ENCODE measurements around the gene RABAC1.

Gene RABAC1

GRCh38 chr19:41977916-41978315 lies 18.8 kb upstream of the RABAC1 start:
- Histone ChIP-seq H3K27me3 (ENCODE audit: low read length) (no peaks in the 10 kb centered on the region), H3K36me3 (ENCODE audit: low read length) (no peaks in the 10 kb centered on the region), H3K4me3 (ENCODE audit: insufficient read depth, low read length, poor library complexity, severe bottlenecking) (no peak overlapping the region), H3F3A (ENCODE audit: insufficient read depth) (no peaks in the 10 kb centered on the region), H3K9ac (ENCODE audit: low read length) (no peak overlapping the region), H2AFZ (ENCODE audit: low read depth, low read length, severe bottlenecking) (no peak overlapping the region), H3K9me2 (replicated peaks; ENCODE audit: insufficient read depth, low read length) (no peaks in the 10 kb centered on the region), H3K4me2 (ENCODE audit: low read depth, low read length, poor library complexity, severe bottlenecking) (no peak overlapping the region), H3K79me2 (ENCODE audit: insufficient read depth, low read length) (no peaks in the 10 kb centered on the region), H3K9me3 (ENCODE audit: insufficient read depth, low read length) (no peaks in the 10 kb centered on the region), H4K20me1 (ENCODE audit: low read depth, low read length) (no peaks in the 10 kb centered on the region), H3K27ac (ENCODE audit: low read depth, low read length) (no peak overlapping the region)
- TF ChIP-seq EZH2phosphoT487 (conservative IDR thresholded peaks at IDR 0.05; ENCODE audit: low read length) (no peak), CTCF (IDR thresholded peaks at IDR 0.05; ENCODE audit: insufficient read depth, low read length, poor library complexity, severe bottlenecking) (no peak)

- Histone ChIP-seq H3K27me3 (ENCODE audit: low read length) (no peaks in the 10 kb centered on the region), H2AFZ (ENCODE audit: low read depth, low read length, severe bottlenecking) (no peak overlapping the region), H3K27ac (ENCODE audit: low read depth, low read length) (no peak overlapping the region), H3K4me2 (ENCODE audit: low read depth, low read length, poor library complexity, severe bottlenecking) (no peak overlapping the region), H3K9ac (ENCODE audit: low read length) (no peak overlapping the region), H3F3A (ENCODE audit: insufficient read depth) (no peaks in the 10 kb centered on the region), H3K9me3 (ENCODE audit: insufficient read depth, low read length) (no peaks in the 10 kb centered on the region), H3K36me3 (ENCODE audit: low read length) (no peaks in the 10 kb centered on the region), H3K79me2 (ENCODE audit: insufficient read depth, low read length) (no peaks in the 10 kb centered on the region), H3K9me2 (replicated peaks; ENCODE audit: insufficient read depth, low read length) (no peaks in the 10 kb centered on the region), H4K20me1 (ENCODE audit: low read depth, low read length) (no peaks in the 10 kb centered on the region), H3K4me3 (ENCODE audit: insufficient read depth, low read length, poor library complexity, severe bottlenecking) (no peak overlapping the region)
- no peak for TF ChIP-seq CTCF (IDR thresholded peaks at IDR 0.05; ENCODE audit: insufficient read depth, low read length, poor library complexity, severe bottlenecking)
- no peak for TF ChIP-seq EZH2phosphoT487 (conservative IDR thresholded peaks at IDR 0.05; ENCODE audit: low read length)
Measured at GRCh38 chr19:41974652-41975051, 15.5 kb upstream of the RABAC1 start.

- no peak for TF ChIP-seq CTCF (IDR thresholded peaks at IDR 0.05; ENCODE audit: insufficient read depth, low read length, poor library complexity, severe bottlenecking)
- TF ChIP-seq EZH2phosphoT487 (conservative IDR thresholded peaks at IDR 0.05; ENCODE audit: low read length): no peak
- H3K36me3 ChIP-seq (ENCODE audit: low read length): no peaks in the 10 kb centered on the region
- H3K27ac ChIP-seq (ENCODE audit: low read depth, low read length): no peak overlapping the region
- no peaks in the 10 kb centered on the region for H3K79me2 ChIP-seq (ENCODE audit: insufficient read depth, low read length)
- no peaks in the 10 kb centered on the region for H3K9me3 ChIP-seq (ENCODE audit: insufficient read depth, low read length)
- no peaks in the 10 kb centered on the region for H3F3A ChIP-seq (ENCODE audit: insufficient read depth)
- H3K9me2 ChIP-seq (replicated peaks; ENCODE audit: insufficient read depth, low read length): no peaks in the 10 kb centered on the region
- H3K9ac ChIP-seq (ENCODE audit: low read length): no peak overlapping the region
- H2AFZ ChIP-seq (ENCODE audit: low read depth, low read length, severe bottlenecking): no peak overlapping the region
- H3K4me3 ChIP-seq (ENCODE audit: insufficient read depth, low read length, poor library complexity, severe bottlenecking): no peak overlapping the region
- no peaks in the 10 kb centered on the region for H3K27me3 ChIP-seq (ENCODE audit: low read length)
- H4K20me1 ChIP-seq (ENCODE audit: low read depth, low read length): no peaks in the 10 kb centered on the region
- no peak overlapping the region for H3K4me2 ChIP-seq (ENCODE audit: low read depth, low read length, poor library complexity, severe bottlenecking)
Measured at GRCh38 chr19:41971363-41971762, 12.2 kb upstream of the RABAC1 start.
